Activated CD8-positive, alpha-beta T cell treated with anti-CD3 and anti-CD28 coated beads, Interleukin-2, amount 10 ng/mL, durations not matched to agents 7 days and 5 days (primary cell): ENCODE results near the gene SPINT3. TPM values are rescaled to one million over a fixed set of nuclear protein-coding genes. Genes with fewer than 3 reads are reported as not detected.

Experiments
- ATAC-seq: fragments of 150-1000 bp; cut with Tn5 transposase; one replicate; pipeline ENCODE4 v1.10.0; 2021; ENCODE audit warnings: moderate library complexity
- CTCF ChIA-PET: fragments of 350-600 bp; sonication (Branson Sonifier 250); formaldehyde crosslinking; loops from one replicate; lab custom pipeline; 2021; ENCODE audit warnings: antibody characterized with exemption; lab: Charles Lee
- POLR2A ChIA-PET: fragments of 350-600 bp; sonication (Branson Sonifier 250); formaldehyde crosslinking; loops from one replicate; lab custom pipeline; 2021; ENCODE audit warnings: antibody characterized with exemption; lab: Charles Lee
- DNase-seq: peaks from one replicate; pipeline ENCODE4 v3.0.0-alpha.2; 2020
- H3K27ac Mint-ChIP-seq: one replicate; pipeline ENCODE4 v1.8.0; 2021; ENCODE audit warnings: mild to moderate bottlenecking, mixed read lengths
- H3K27me3 Mint-ChIP-seq: one replicate; pipeline ENCODE4 v1.8.0; 2021; ENCODE audit warnings: low read depth, mixed read lengths
- H3K36me3 Mint-ChIP-seq: one replicate; pipeline ENCODE4 v1.8.0; 2021; ENCODE audit warnings: low read depth, mixed read lengths
- H3K4me1 Mint-ChIP-seq: one replicate; pipeline ENCODE4 v1.8.0; 2021; ENCODE audit warnings: low read depth, mixed read lengths
- H3K4me3 Mint-ChIP-seq: one replicate; pipeline ENCODE4 v1.8.0; 2021; ENCODE audit warnings: mild to moderate bottlenecking, mixed read lengths
- H3K9me3 Mint-ChIP-seq: one replicate; pipeline ENCODE4 v1.8.0; 2022; ENCODE audit warnings: mixed read lengths; ENCODE audit not compliant: insufficient read depth
- total RNA-seq, 2 experiments: library from RNA; stranded (reverse); gene quantifications; one replicate each; pipeline ENCODE4 v1.2.3, GENCODE V29; 2021

SPINT3 gene
- total RNA-seq, 2 experiments from 2014 or later, result not detected

GRCh38 chr20:45470262-45470931 is 45.0 kb downstream of the SPINT3 start:
- ChIA-PET CTCF (interaction anchor here (0.6 to 1.5 kb wide), 3 partner anchors 15 to 328 kb away, joined by 3 read pairs; no protein-coding TSS in a partner anchor), POLR2A (interaction anchor here (1.3 kb wide), 1 partner anchor 108 kb away, joined by 4 read pairs; the partner anchor contains the start of gene SYS1)
- Mint-ChIP-seq H3K27me3 (peaks cover 41% of the 10 kb centered on the region), H3K27ac (no peak overlapping the region), H3K4me1 (no peaks in the 10 kb centered on the region), H3K4me3 (peak overlapping the region; percentile 55), H3K36me3 (no peaks in the 10 kb centered on the region), H3K9me3 (no peaks in the 10 kb centered on the region)
- DNase-seq, result no peak
- peak; percentile 66 for ATAC-seq

GRCh38 chr20:45469336-45470261 is 45.8 kb downstream of the SPINT3 start, which contains the start of gene WFDC2:
Gene WFDC2, plus strand, starts transcription at chr20:45469753. Its CDS starts 29 bp downstream, at chr20:45469782.
- ChIA-PET CTCF (interaction anchor here (0.6 to 1.8 kb wide), 2 partner anchors 16 to 33 kb away, joined by 3 to 6 read pairs; no protein-coding TSS in a partner anchor), POLR2A (no interaction called here)
- ATAC-seq (peak; percentile 37), DNase-seq (no peak)
- Mint-ChIP-seq H3K27ac (no peak within 1 kb of the TSS), H3K9me3 (no peaks in the 10 kb centered on the region), H3K4me1 (no peaks in the 10 kb centered on the region), H3K27me3 (peaks cover 42% of the 10 kb centered on the region), H3K4me3 (peak within 1 kb of the TSS; percentile 55), H3K36me3 (no peaks in the 10 kb centered on the region)

GRCh38 chr20:45467861-45468260 is 47.6 kb downstream of the SPINT3 start:
- no peak for ATAC-seq
- Mint-ChIP-seq H3K4me3 (no peak overlapping the region), H3K36me3 (no peaks in the 10 kb centered on the region), H3K27me3 (peaks cover 42% of the 10 kb centered on the region), H3K9me3 (no peaks in the 10 kb centered on the region), H3K27ac (no peak overlapping the region), H3K4me1 (no peaks in the 10 kb centered on the region)
- ChIA-PET CTCF (interaction anchor here (0.6 to 1.8 kb wide), 5 partner anchors 18 to 149 kb away, joined by 3 to 6 read pairs (median 4); partner anchors contain the start of gene SYS1), POLR2A (no interaction called here)
- no peak for DNase-seq

- CTCF ChIA-PET, result interaction anchor here (0.6 to 3.2 kb wide), 5 partner anchors 17 to 148 kb away, joined by 3 to 13 read pairs (median 3); no protein-coding TSS in a partner anchor
- no peak overlapping the region for H3K4me3 Mint-ChIP-seq
- POLR2A ChIA-PET, result no interaction called here
- H3K27me3 Mint-ChIP-seq, result peaks cover 42% of the 10 kb centered on the region
- ATAC-seq (no peak), DNase-seq (no peak)
- no peak overlapping the region for H3K27ac Mint-ChIP-seq
- no peaks in the 10 kb centered on the region for H3K36me3 Mint-ChIP-seq
- no peaks in the 10 kb centered on the region for H3K4me1 Mint-ChIP-seq
- no peaks in the 10 kb centered on the region for H3K9me3 Mint-ChIP-seq
Measured at GRCh38 chr20:45467172-45467571, 48.2 kb downstream of the SPINT3 start.

GRCh38 chr20:45465491-45466266 is 49.7 kb downstream of the SPINT3 start:
- H3K9me3 Mint-ChIP-seq, result no peaks in the 10 kb centered on the region
- H3K27ac Mint-ChIP-seq, result no peak overlapping the region
- no peaks in the 10 kb centered on the region for H3K36me3 Mint-ChIP-seq
- ATAC-seq (no peak), DNase-seq (no peak)
- peaks cover 34% of the 10 kb centered on the region for H3K27me3 Mint-ChIP-seq
- no peaks in the 10 kb centered on the region for H3K4me1 Mint-ChIP-seq
- CTCF ChIA-PET, result interaction anchor here (1.0 to 3.2 kb wide), 8 partner anchors 13 to 305 kb away, joined by 4 to 13 read pairs (median 5); no protein-coding TSS in a partner anchor
- POLR2A ChIA-PET, result no interaction called here
- H3K4me3 Mint-ChIP-seq, result no peak overlapping the region

- ATAC-seq, result no peak
Measured at GRCh38 chr20:45463709-45464108, 51.7 kb downstream of the SPINT3 start.

GRCh38 chr20:45462711-45463509 is 52.5 kb downstream of the SPINT3 start:
- no peaks in the 10 kb centered on the region for H3K4me1 Mint-ChIP-seq
- ATAC-seq, result no peak
- no peak for DNase-seq
- no peaks in the 10 kb centered on the region for H3K36me3 Mint-ChIP-seq
- POLR2A ChIA-PET, result no interaction called here
- no peak overlapping the region for H3K27ac Mint-ChIP-seq
- CTCF ChIA-PET, result interaction anchor here (1.1 to 6.4 kb wide), 6 partner anchors 10 to 308 kb away, joined by 3 to 36 read pairs (median 5); no protein-coding TSS in a partner anchor
- peaks cover 13% of the 10 kb centered on the region for H3K27me3 Mint-ChIP-seq
- no peak overlapping the region for H3K4me3 Mint-ChIP-seq
- H3K9me3 Mint-ChIP-seq, result no peaks in the 10 kb centered on the region

More at GRCh38 chr20:45463709-45464108, 51.7 kb downstream of the SPINT3 start:
- Mint-ChIP-seq H3K27me3 (peaks cover 19% of the 10 kb centered on the region), H3K4me1 (no peaks in the 10 kb centered on the region), H3K27ac (no peak overlapping the region), H3K4me3 (no peak overlapping the region), H3K9me3 (no peaks in the 10 kb centered on the region), H3K36me3 (no peaks in the 10 kb centered on the region)
- DNase-seq, result no peak
- ChIA-PET CTCF (interaction anchor here (1.1 to 6.4 kb wide), 5 partner anchors 14 to 308 kb away, joined by 3 to 36 read pairs (median 5); no protein-coding TSS in a partner anchor), POLR2A (no interaction called here)

Other genes starting within 250 kb of the SPINT3 start
- not detected for gene RBPJL, start 208.8 kb downstream of the SPINT3 start, total RNA-seq
- under 1 TPM in 1 of 2 experiments, not detected in 1; 0.39 TPM for gene MATN4, start 207.3 kb downstream of the SPINT3 start, total RNA-seq
- gene SDC4, start 167.2 kb downstream of the SPINT3 start, total RNA-seq, result 1 to 10 TPM; 6.6 to 6.7 TPM
- 10 to 100 TPM; 28.0 to 30.8 TPM for gene SYS1, start 152.5 kb downstream of the SPINT3 start, total RNA-seq
- under 1 TPM in 1 of 2 experiments, not detected in 1; 0.16 TPM for gene TP53TG5, start 137.3 kb downstream of the SPINT3 start, total RNA-seq
- gene DBNDD2, start 107.3 kb downstream of the SPINT3 start, total RNA-seq, result 1 to 10 TPM; 8.1 to 10.0 TPM
- gene PIGT, start 99.5 kb downstream of the SPINT3 start, total RNA-seq, result 10 to 100 TPM; 59.6 to 62.4 TPM
- gene WFDC2, start 45.9 kb downstream of the SPINT3 start, total RNA-seq, result not detected
- gene WFDC6, start 23.9 kb upstream of the SPINT3 start, total RNA-seq, result not detected
- gene EPPIN, start 31.8 kb upstream of the SPINT3 start, total RNA-seq, result not detected
- gene WFDC8, start 63.7 kb upstream of the SPINT3 start, total RNA-seq, result not detected
- gene WFDC10A, start 114.1 kb upstream of the SPINT3 start, total RNA-seq, result not detected
- not detected for gene WFDC9, start 115.7 kb upstream of the SPINT3 start, total RNA-seq
- not detected for gene WFDC11, start 154.6 kb upstream of the SPINT3 start, total RNA-seq
- gene WFDC13, start 186.4 kb upstream of the SPINT3 start, total RNA-seq, result not detected
- not detected for gene WFDC10B, start 189.4 kb upstream of the SPINT3 start, total RNA-seq
- not detected for gene SPINT4, start 206.7 kb upstream of the SPINT3 start, total RNA-seq